ENCODE results near the gene MAK.

DNA sequence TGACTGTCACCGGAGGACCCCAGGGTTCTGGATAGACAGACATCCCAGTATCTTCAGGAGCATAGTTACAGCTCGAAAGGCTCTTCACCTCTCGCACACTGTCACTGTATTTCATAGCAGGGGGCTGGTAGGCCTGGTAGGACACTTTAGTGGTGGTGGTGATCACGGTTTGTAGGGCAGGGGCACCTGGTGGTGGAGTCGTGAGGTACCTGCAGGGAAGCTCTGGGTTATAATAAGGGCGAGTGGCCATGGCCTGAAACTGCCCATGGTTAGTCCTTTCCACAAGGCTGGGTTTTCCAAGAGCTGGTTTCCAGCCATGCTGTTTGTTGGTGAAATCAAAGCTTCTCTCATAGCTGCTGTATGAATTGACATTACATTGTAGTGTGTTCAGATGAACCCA is 35.9 kb upstream of the MAK start:
- TF ChIP-seq CTCF (IDR thresholded peaks at IDR 0.05) (no peak), POLR2A (IDR thresholded peaks at IDR 0.05) (no peak)

Measured in esophagus squamous epithelium (tissue), 4 donors.